Heart left ventricle (tissue), 16 donors: ENCODE data around the gene CRY2. TPM values are rescaled to one million over a fixed set of nuclear protein-coding genes. Genes with fewer than 3 reads are reported as not detected.

Source experiments
- ATAC-seq, 4 donors: fragments of 200-7000 bp; cut with Tn5 transposase; one replicate each; pipeline ENCODE4 v1.9.1; 2020 to 2022; ENCODE audit warnings: moderate library complexity in 4 of 4, mild to moderate bottlenecking in 3 of 4, moderate number of reproducible peaks in 1 of 4
- DNase-seq, 5 donors: peaks; one replicate each; pipeline ENCODE4 v3.0.0-alpha.2; 2020
- H3K27ac ChIP-seq, 12 donors: fragments of 200-600 bp; sonication (generic) in 4 of 12; one replicate each; pipeline versions ENCODE4 v1.5.0 to v1.8.0; 2016 to 2022; ENCODE audit warnings: mild to moderate bottlenecking in 2 of 12
- H3K27me3 ChIP-seq, 9 donors: fragments of 200-600 bp; sonication (generic) in 2 of 9; one replicate each; pipeline versions ENCODE4 v1.5.1 to v1.8.0; 2016 to 2022; ENCODE audit warnings: mild to moderate bottlenecking in 3 of 9
- H3K36me3 ChIP-seq, 9 donors: fragments of 200-600 bp; sonication (generic) in 2 of 9; one replicate each; pipeline versions ENCODE4 v1.5.0 to v1.8.0; 2018 to 2022; ENCODE audit warnings: mild to moderate bottlenecking in 2 of 9
- H3K4me1 ChIP-seq, 12 donors: fragments of 200-600 bp; sonication (generic) in 4 of 12; one replicate each; pipeline versions ENCODE4 v1.5.0 to v1.8.0; 2016 to 2022; ENCODE audit warnings: mild to moderate bottlenecking in 3 of 12
- H3K4me3 ChIP-seq, 12 donors: fragments of 200-600 bp; sonication (generic) in 4 of 12; one replicate each; pipeline versions ENCODE4 v1.5.0 to v1.8.0; 2017 to 2022; ENCODE audit warnings: mild to moderate bottlenecking in 9 of 12, moderate library complexity in 4 of 12
- H3K9me3 ChIP-seq, 12 donors: fragments of 200-600 bp; sonication (generic) in 4 of 12; one replicate each; pipeline versions ENCODE4 v1.5.0 to v1.8.0; 2016 to 2022; ENCODE audit warnings: mild to moderate bottlenecking in 1 of 12
- CTCF ChIP-seq, 12 donors: fragments of 200-600 bp; sonication (generic) in 4 of 12; IDR thresholded peaks; one replicate each; pipeline versions ENCODE4 v1.5.0 to v1.8.0; 2018 to 2022; ENCODE audit warnings: antibody characterized with exemption in 12 of 12, mild to moderate bottlenecking in 5 of 12
- POLR2A ChIP-seq, 2 donors: fragments of 450-650 bp; IDR thresholded peaks; one replicate each; pipeline ENCODE4 v1.6.1; 2017; ENCODE audit warnings: antibody characterized with exemption in 2 of 2, mild to moderate bottlenecking in 2 of 2, moderate library complexity in 2 of 2
- WGBS, 4 donors: extraction: QIAGEN DNeasy Blood & Tissue Kit in 2 of 4; methylation state at CpG; one replicate each; pipeline versions ENCODE4 v1.1.5 to v1.1.7; 2013 to 2018; 5-methylcytosine and 5-hydroxymethylcytosine counted together
- intact Hi-C, 10 donors: fragments of 100-400 bp; cut with DNase I; formaldehyde crosslinking; loops; one replicate each; pipeline versions ENCODE4 v1.11.1 to v1.14.2; 2022
- polyA plus RNA-seq, 2 donors: library from polyadenylated mRNA; stranded (reverse); fragments of 200-250 nt; gene quantifications; one replicate each; pipeline ENCODE4 v1.2.3, GENCODE V29; 2013
- total RNA-seq, 9 donors: library from RNA; depleted of rRNA in 2 of 9; stranded (reverse); fragments of >200 nt in 2 of 9; fragmentation: NEBNext Ultra II Directional in 3 of 9; extraction: Animal tissue kit (Norgen Biotek cat#: 25700) in 3 of 9; gene quantifications; one replicate each; pipeline versions ENCODE4 v1.1.0 to v1.2.4, GENCODE V29; 2016 to 2023
- donor health status: ischemic (EF 13 %, LVEDD 7.1; RV severe dilation, severe dysfunction).
- donor health status: healthy with polysubstance abuse.
- donor health status: DM: no; HTN: yes; CAD: no.
- donor health status: DM: no; HTN: no; CAD: no.
- donor health status: ischemic (EF 25% LVEDD 6.9; RV normal size, moderate dysfunction).
- donor health status: ischemic (EF 25% LVEDD 5.7; RV mildly dilated, moderate dysfunction).
- donor health status: healthy.
- donor health status: DM: yes; HTN: yes; CAD: no.
- donor health status: ischemic (EF 35%, LVEDD 5.7; RV mildly dilated, moderate dysfunction).
- donor health status: nonischemic (EF 11% LVEDD 7.7; RV severe dilation, severe dysfunction).
- donor health status: DM: yes; HTN: yes; CAD: no.
- donor health status: PGD.
- donor health status: ischemic (EF 29% LVEDD 5.4; RV normal size, mild dysfunction).
- donor health status: nonischemic (EF 23%, LVEDD 6.1; RV moderate dilation, normal function).

Gene CRY2
- total and polyA plus RNA-seq, 11 donors, result 23.2 to 132 (median 70.3) TPM

- Histone ChIP-seq H3K4me1 (peaks cover 0 to 8% (median 0%) of the 10 kb centered on the region in 12 donors), H3K27me3 (peaks cover 0 to 6% (median 0%) of the 10 kb centered on the region in 9 donors), H3K9me3 (peaks cover 0 to 2% (median 0%) of the 10 kb centered on the region in 12 donors), H3K4me3 (no peak overlapping the region), H3K27ac (no peak overlapping the region), H3K36me3 (no peaks in the 10 kb centered on the region)
- no peak for TF ChIP-seq CTCF (IDR thresholded peaks at IDR 0.05)
- TF ChIP-seq POLR2A (IDR thresholded peaks at IDR 0.05), result no peak
- ATAC-seq, result no peak
- no peak for DNase-seq
- 94 to 97% (median 96%) methylated on average over 4 of the region's 4 CpGs for WGBS, 4 donors
- intact Hi-C loops, result no loop called here
These were observed 20.2 kb upstream of the CRY2 start for GRCh38 chr11:45827123-45827522.

GRCh38 chr11:45828996-45829395, 18.3 kb upstream of the CRY2 start:
- ATAC-seq (no peak), DNase-seq (no peak)
- peaks cover 0 to 6% (median 0%) of the 10 kb centered on the region in 9 donors for H3K27me3 ChIP-seq
- no peak overlapping the region for H3K27ac ChIP-seq
- intact Hi-C loops, result no loop called here
- H3K4me3 ChIP-seq, result no peak overlapping the region
- H3K4me1 ChIP-seq, result peaks cover 0 to 6% (median 0%) of the 10 kb centered on the region in 12 donors
- H3K36me3 ChIP-seq, result no peaks in the 10 kb centered on the region
- peaks cover 0 to 2% (median 0%) of the 10 kb centered on the region in 12 donors for H3K9me3 ChIP-seq
- 62 to 68% (median 67%) methylated on average over 4 of the region's 4 CpGs for WGBS, 4 donors
- TF ChIP-seq POLR2A (IDR thresholded peaks at IDR 0.05) (no peak), CTCF (IDR thresholded peaks at IDR 0.05) (no peak)

DNA sequence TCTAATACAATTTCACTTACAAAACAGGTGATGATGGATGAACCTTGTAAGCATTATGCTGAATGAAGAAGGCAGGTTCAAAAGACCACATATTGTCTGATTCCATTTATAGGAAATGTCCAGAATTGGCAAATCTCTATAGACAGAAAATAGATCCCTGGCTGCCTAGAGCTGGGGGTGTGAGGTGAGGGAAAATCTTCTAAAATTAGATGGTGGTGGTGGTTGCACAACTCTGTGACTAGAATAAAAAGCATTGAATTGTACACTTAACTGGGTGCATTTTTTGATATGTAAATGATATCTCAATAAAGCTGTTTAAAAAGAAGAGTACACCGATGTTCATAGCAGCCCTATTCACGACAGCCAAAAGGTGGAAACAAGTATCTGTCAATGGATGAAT, 16.7 kb upstream of the CRY2 start:
- WGBS, 4 donors, result 63 to 92% (median 83%) methylated on average over 2 of the region's 2 CpGs
- Histone ChIP-seq H3K4me3 (no peak overlapping the region), H3K27ac (no peak overlapping the region)

DNA sequence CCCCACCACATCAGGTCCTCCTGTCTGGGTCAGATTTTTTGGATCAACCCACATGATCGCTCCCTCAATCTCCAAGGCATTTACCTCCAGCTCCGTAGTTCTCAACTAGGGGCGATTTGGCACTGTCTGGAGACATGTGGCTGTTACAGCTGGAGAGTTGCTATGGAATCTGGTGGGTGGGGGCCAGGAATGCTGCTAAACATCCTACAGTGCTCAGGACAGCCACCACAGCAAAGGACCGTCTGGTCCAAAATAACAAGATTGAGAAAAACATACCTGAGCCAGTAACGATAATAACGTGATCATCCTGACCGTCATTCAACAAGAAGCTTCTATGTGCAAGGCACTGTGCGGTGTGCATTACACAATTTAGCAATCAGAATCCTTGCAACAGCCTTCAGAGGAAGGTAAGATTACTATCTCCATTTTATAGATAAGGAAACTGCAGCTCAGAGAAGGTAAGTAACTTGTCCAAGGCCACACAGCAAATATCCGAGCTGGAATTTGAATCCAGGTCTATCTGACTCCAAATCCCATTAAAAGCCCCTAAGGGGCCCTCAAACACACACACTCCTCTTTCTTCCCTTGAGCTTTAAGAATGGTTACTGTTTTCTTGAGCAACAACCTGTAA, 14.3 kb upstream of the CRY2 start:
- DNase-seq, result no peak
- no peak overlapping the region for H3K4me3 ChIP-seq
- ATAC-seq, result no peak
- no peak overlapping the region for H3K27ac ChIP-seq
- H3K4me1 ChIP-seq, result peaks cover 0 to 6% (median 0%) of the 10 kb centered on the region in 12 donors
- WGBS, 4 donors, result 80 to 85% (median 82%) methylated on average over 9 of the region's 9 CpGs
- H3K27me3 ChIP-seq, result no peaks in the 10 kb centered on the region
- TF ChIP-seq CTCF (IDR thresholded peaks at IDR 0.05) (no peak), POLR2A (IDR thresholded peaks at IDR 0.05) (no peak)
- no peaks in the 10 kb centered on the region for H3K9me3 ChIP-seq
- intact Hi-C loops, result no loop called here
- H3K36me3 ChIP-seq, result no peaks in the 10 kb centered on the region

More for the DNA sequence above, 16.7 kb upstream of the CRY2 start:
- no peaks in the 10 kb centered on the region for H3K36me3 ChIP-seq
- TF ChIP-seq CTCF (IDR thresholded peaks at IDR 0.05) (no peak), POLR2A (IDR thresholded peaks at IDR 0.05) (no peak)
- DNase-seq (no peak), ATAC-seq (peak in 1 of 4 donors; percentile 41)
- intact Hi-C loops, result no loop called here
- H3K27me3 ChIP-seq, result peaks cover 0 to 6% (median 0%) of the 10 kb centered on the region in 9 donors
- peaks cover 0 to 2% (median 0%) of the 10 kb centered on the region in 12 donors for H3K9me3 ChIP-seq
- peaks cover 0 to 6% (median 0%) of the 10 kb centered on the region in 12 donors for H3K4me1 ChIP-seq
